Calu3 (cell line): Measurements from ENCODE around the gene CSMD2. TPM values are rescaled to one million over a fixed set of nuclear protein-coding genes. Genes with fewer than 3 reads are reported as not detected.

Source experiments
- BruUV-seq: library from RNA; stranded (reverse); fragments of 400-500 nt; replicated peaks from 2 replicates; lab custom pipeline; 2021; lab: Mats Ljungman, UMichigan
- CTCF ChIA-PET: fragments of 300-600 bp; sonication (Branson Sonifier 250); formaldehyde crosslinking; loops from one replicate; lab custom pipeline; 2022; ENCODE audit warnings: antibody characterized with exemption; lab: Charles Lee
- DNase-seq: peaks from one replicate; pipeline ENCODE4 v3.0.0; 2022
- H3K27ac Mint-ChIP-seq: one replicate; pipeline ENCODE4 v1.8.0; 2022; ENCODE audit warnings: mixed read lengths; ENCODE audit not compliant: unreplicated experiment
- H3K27me3 Mint-ChIP-seq: one replicate; pipeline ENCODE4 v1.8.0; 2022; ENCODE audit warnings: mixed read lengths; ENCODE audit not compliant: unreplicated experiment
- H3K36me3 Mint-ChIP-seq: one replicate; pipeline ENCODE4 v1.8.0; 2022; ENCODE audit warnings: mild to moderate bottlenecking, moderate library complexity, mixed read lengths; ENCODE audit not compliant: insufficient read depth, unreplicated experiment
- H3K4me1 Mint-ChIP-seq: one replicate; pipeline ENCODE4 v1.8.0; 2022; ENCODE audit warnings: mild to moderate bottlenecking, low read depth, mixed read lengths; ENCODE audit not compliant: unreplicated experiment
- H3K4me3 Mint-ChIP-seq: one replicate; pipeline ENCODE4 v1.8.0; 2022; ENCODE audit warnings: mild to moderate bottlenecking, low read depth, moderate library complexity, mixed read lengths; ENCODE audit not compliant: unreplicated experiment
- H3K9me3 Mint-ChIP-seq: one replicate; pipeline ENCODE4 v1.8.0; 2022; ENCODE audit warnings: low read depth, mixed read lengths; ENCODE audit not compliant: unreplicated experiment
- CTCF ChIP-seq: fragments of 200-600 bp; IDR thresholded peaks from one replicate; pipeline ENCODE4 v1.8.0; 2022; ENCODE audit warnings: antibody characterized with exemption; ENCODE audit not compliant: unreplicated experiment
- intact Hi-C: fragments of 100-400 bp; cut with micrococcal nuclease; formaldehyde crosslinking; loops from one replicate; pipeline ENCODE4 v1.10.0; 2022; ENCODE audit not compliant: unreplicated experiment
- total RNA-seq: library from RNA; stranded (reverse); gene quantifications from 2 replicates; pipeline ENCODE4 v1.2.3, GENCODE V29; 2022

CSMD2 gene
- total RNA-seq, 1 experiment from 2014 or later = not detected

- Mint-ChIP-seq H3K9me3 (no peaks in the 10 kb centered on the region), H3K27ac (no peak overlapping the region), H3K4me3 (no peak overlapping the region), H3K36me3 (no peaks in the 10 kb centered on the region), H3K4me1 (no peaks in the 10 kb centered on the region), H3K27me3 (peaks cover 16% of the 10 kb centered on the region)
- no peak for TF ChIP-seq CTCF
- intact Hi-C loops = no loop called here
- no TSS peak for BruUV-seq
- CTCF ChIA-PET = no interaction called here
- DNase-seq = no peak
Observed at GRCh38 chr1:34175744-34176143, 10.7 kb upstream of the CSMD2 start.

GRCh38 chr1:34167389-34167788 is 2.4 kb upstream of the CSMD2 start:
- no peaks in the 10 kb centered on the region for H3K36me3 Mint-ChIP-seq
- H3K27ac Mint-ChIP-seq = no peak overlapping the region
- no peaks in the 10 kb centered on the region for H3K9me3 Mint-ChIP-seq
- peaks cover 86% of the 10 kb centered on the region for H3K27me3 Mint-ChIP-seq
- no peak overlapping the region for H3K4me3 Mint-ChIP-seq
- CTCF ChIA-PET = no interaction called here
- BruUV-seq = no TSS peak
- no peaks in the 10 kb centered on the region for H3K4me1 Mint-ChIP-seq
- DNase-seq = no peak
- intact Hi-C loops = no loop called here
- TF ChIP-seq CTCF = no peak

GRCh38 chr1:34166625-34167361 is 1.8 kb upstream of the CSMD2 start:
- Mint-ChIP-seq H3K4me1 (no peaks in the 10 kb centered on the region), H3K27me3 (peaks cover 90% of the 10 kb centered on the region), H3K9me3 (no peaks in the 10 kb centered on the region), H3K4me3 (no peak overlapping the region), H3K36me3 (no peaks in the 10 kb centered on the region), H3K27ac (no peak overlapping the region)
- no TSS peak for BruUV-seq
- intact Hi-C loops = no loop called here
- CTCF ChIA-PET = no interaction called here
- TF ChIP-seq CTCF = no peak
- DNase-seq = no peak

GRCh38 chr1:34166191-34166624 is 1.2 kb upstream of the CSMD2 start:
- Mint-ChIP-seq H3K36me3 (no peaks in the 10 kb centered on the region), H3K4me3 (no peak overlapping the region), H3K27ac (no peak overlapping the region), H3K4me1 (no peaks in the 10 kb centered on the region), H3K27me3 (peaks cover 90% of the 10 kb centered on the region), H3K9me3 (no peaks in the 10 kb centered on the region)
- intact Hi-C loops = no loop called here
- BruUV-seq = no TSS peak
- TF ChIP-seq CTCF = no peak
- CTCF ChIA-PET = no interaction called here
- DNase-seq = no peak
